GM19463 (cell line): Measurements from ENCODE around the gene TSPAN9.
A peak's percentile ranks its signal among the peaks of the same experiment; 100 is the strongest.

Experiments used
- ATAC-seq: cut with Tn5 transposase; IDR thresholded peaks from one replicate; pipeline ENCODE4 v1.9.1; 2021; ENCODE audit warnings: mild to moderate bottlenecking, moderate library complexity; ENCODE audit not compliant: unreplicated experiment

Gene TSPAN9, protein sequence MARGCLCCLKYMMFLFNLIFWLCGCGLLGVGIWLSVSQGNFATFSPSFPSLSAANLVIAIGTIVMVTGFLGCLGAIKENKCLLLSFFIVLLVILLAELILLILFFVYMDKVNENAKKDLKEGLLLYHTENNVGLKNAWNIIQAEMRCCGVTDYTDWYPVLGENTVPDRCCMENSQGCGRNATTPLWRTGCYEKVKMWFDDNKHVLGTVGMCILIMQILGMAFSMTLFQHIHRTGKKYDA

DNA sequence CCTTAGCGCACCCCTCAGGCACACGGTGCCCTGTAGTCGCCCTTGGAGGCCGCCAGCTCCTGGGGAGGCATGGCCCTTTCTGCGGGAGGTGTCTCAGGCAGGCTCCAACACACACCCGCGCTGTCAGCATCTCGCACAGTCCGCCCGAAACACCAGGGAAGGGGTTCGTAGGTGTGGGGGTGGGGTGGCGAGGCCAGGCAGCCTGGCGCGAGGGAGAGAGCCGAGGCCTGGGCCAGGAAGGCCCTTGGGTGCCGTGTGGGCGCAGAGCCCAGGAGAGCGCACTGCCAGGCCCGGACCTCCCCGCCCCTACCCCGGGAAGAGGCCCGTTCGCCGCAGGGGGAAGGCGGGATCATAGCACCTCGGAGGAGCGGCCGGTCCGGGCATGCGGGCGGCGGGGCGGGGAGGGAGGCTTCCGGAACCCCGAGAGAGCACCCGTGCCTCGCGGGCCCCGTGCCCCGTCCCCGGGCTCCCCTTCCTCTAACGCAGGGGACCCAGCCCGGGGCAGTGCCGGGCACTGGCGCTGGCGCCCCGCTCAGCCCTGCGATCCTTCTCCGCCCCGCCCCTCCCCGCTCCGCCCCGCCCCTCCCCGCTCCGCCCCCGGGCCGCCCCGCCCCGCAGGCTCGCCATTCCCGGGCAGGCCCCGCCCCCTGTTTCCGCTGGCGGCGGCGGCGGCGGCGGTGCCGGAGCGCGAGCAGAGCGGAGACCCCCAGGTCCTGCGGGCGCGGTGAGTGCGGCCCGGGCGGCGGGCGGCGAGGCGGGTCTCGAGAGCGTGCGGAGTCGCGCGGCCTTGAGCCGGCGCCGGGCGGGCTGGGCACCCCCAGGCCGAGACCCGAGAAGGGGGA, at the start of gene TSPAN9:
Gene TSPAN9, plus strand, starts transcription at position 650 of the 842 bp plus-strand sequence. CDS start 123,815 bp downstream, outside the sequence.
- peak; percentile 76 for ATAC-seq

DNA sequence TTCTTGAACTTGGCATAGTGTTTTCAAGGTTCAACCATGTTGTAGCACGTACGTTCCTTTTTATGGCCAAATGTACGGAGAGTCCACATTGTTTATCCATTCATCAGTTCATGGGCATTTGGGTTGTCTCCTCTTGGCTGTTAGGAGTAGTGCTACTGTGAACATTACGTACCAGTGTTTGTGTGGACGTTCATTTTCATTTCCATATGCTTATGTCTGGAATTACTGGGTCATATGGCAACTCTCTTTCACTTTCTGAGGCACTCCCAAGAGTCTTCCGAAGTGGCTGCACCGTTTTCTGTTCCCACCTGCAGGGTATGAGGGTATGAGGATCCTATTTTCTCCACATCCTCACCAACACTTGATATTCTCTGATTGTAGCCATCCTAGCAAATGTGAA, 49.1 kb upstream of the TSPAN9 start:
- ATAC-seq = no peak

- no peak for ATAC-seq
Measured at GRCh38 chr12:3030821-3031429, 46.3 kb upstream of the TSPAN9 start.

DNA sequence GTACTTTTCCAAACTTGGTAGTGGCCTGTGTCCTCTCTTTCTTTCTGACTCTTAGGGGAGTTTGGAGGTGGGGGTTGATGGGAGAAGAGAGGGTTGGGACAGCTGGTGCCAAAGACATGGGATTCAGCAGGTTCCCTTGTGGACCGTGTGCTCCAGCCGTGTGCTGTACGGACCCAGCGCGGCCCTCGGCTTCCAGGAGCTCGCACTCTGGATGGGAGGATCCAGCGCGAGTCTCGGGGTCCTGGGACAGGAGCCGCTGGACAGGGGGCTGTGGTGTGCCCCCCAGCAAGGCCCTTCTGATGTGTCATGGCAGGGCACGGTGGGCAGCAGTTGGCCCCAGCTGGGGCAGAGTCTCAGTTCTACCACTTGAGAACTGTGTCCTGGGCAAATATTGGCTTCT, 45.0 kb upstream of the TSPAN9 start:
- ATAC-seq = no peak

DNA sequence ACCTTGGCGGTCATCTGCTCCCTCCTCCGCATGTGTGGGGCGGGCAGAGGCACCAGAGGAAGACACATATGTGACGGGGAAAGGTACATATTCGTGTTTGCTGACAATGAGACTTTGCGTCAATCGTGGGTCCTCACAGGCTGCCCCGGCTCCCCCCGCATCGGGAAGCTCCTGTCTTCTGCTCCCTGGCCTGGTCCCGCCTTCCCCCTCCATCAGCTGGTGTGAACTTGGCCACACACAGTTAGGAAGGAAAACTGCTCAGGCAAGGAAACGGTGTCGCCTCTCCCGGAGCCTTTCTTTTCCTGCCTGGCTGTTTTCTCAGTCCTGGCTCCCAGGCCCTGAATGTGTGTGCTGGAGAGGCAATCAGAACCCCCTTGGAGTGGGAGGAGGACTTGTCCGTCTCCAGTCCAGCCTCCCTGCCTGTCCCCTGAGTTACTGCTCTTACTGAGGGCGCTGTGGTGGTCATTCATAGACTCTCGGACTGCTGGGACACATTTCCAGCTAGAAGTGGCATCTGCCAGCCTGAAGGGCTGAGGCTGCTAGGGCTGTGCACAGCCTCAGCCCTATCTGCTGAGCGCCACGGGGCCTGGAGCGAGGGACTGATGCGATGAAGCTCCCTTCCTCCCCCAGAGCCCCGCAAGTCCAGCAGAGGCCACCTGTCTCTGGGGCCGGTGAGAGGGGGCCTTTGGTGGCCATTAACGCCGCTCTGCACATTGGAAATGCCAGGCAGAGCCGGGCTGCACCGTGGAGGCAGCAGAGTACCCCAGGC, 44.2 kb upstream of the TSPAN9 start:
- no peak for ATAC-seq

DNA sequence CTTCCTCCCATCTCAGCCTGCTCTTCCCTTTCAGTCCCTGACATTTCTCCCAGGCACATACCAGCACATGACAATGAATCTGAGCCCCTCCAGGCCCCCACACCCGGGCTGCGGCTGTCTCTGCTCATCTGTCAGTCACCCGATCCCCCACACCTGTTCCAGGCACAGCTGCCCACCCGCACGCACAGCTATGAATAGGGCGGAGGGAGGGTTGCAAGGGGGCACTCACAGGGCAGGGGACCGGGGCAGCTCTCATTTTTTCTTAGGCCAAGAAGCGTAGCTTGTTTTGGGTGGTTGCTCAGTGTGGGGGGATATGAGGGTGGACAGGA, 43.7 kb upstream of the TSPAN9 start:
- ATAC-seq = no peak

DNA sequence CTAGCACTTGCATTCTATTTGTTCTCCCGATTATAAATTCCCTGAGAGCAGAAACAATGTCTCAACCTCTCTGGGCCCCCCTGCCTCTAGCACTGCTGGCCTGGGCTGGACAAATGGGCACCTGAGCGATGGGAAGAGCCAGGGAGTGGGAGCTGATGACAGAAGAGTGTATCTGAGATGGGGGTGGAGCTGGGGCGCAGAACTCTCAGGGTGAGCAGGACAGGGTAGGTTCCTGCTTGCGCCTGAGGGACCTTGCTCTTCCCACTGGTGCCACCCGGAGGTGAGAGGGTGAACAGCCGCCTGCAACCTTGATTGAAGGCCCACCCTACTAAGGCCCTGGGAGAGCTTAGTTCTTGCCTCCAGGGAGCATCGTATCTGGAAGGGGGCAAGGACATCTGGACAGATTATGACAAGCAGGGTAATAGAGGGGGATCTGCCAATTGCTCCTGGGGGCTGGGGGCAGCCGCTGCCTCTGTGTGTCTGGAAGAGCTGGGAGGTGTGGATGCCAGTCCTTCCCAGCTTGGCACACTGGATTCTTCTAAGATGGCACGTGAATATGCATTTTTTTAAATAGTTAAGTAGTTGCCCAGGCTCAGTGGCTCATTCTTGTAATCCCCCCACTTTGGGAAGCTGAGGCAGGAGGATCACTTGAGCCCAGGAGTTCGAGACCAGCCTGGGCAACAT, 43.0 kb upstream of the TSPAN9 start:
- ATAC-seq = peak; percentile 51

DNA sequence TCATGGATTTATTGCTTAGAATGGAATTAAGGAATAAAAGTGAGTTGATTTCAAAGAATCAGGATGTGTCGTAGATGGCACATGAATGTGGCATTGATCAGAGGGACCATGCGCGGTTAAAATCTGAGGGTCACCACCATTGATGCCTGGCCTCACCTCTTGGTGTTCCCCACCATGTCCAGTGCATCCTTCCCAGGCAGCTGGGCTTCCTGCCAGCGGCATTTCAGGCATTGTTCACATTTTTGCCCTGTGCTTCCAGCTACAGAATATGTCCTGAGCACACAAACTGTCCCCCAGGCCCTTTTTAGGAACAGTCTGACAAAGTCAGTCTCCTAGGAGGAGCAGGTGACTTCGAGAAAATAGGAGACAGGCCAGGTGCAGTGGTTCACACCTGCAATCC, 42.0 kb upstream of the TSPAN9 start:
- ATAC-seq = no peak

GRCh38 chr12:3035815-3036702, 41.1 kb upstream of the TSPAN9 start:
- no peak for ATAC-seq

DNA sequence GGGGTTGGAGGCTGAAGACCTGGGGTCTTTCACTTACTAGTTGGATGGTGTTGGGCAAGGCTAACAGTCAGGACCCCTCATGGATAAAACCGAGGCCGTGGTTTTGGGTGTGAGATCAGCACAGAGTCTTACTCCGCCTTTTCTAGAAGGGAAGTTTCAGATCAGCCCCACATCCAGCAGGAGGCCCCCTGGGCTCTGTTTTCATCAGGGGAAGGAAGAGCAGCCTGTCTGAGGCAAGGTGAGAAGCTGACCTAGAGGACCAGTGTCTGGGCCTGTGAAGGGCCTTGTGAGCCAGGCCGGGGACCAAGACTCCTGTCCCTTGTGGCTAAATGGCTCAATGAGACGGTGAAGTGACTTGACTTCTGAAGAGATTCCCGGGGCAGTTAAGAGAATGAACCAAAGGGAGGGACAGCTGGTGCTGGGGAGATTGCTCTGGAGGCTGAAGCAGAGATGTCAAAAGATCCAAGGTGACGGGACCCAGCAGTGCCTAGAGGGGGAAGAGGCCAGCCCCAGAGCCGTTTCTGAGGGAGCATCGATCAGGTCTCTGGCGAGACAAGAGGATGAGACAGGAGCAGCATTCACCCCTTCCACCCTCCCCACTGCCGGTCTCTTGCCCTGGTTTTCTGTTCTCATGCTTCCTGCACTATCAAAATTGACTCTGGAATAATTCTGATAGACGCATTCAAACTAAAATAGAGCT, 40.1 kb upstream of the TSPAN9 start:
- ATAC-seq = no peak

GRCh38 chr12:3038166-3038565, 39.0 kb upstream of the TSPAN9 start:
- no peak for ATAC-seq

- ATAC-seq = no peak
Measured at GRCh38 chr12:3038926-3039510, 38.2 kb upstream of the TSPAN9 start.

- no peak for ATAC-seq
Measured at GRCh38 chr12:3040026-3040656, 37.0 kb upstream of the TSPAN9 start.

DNA sequence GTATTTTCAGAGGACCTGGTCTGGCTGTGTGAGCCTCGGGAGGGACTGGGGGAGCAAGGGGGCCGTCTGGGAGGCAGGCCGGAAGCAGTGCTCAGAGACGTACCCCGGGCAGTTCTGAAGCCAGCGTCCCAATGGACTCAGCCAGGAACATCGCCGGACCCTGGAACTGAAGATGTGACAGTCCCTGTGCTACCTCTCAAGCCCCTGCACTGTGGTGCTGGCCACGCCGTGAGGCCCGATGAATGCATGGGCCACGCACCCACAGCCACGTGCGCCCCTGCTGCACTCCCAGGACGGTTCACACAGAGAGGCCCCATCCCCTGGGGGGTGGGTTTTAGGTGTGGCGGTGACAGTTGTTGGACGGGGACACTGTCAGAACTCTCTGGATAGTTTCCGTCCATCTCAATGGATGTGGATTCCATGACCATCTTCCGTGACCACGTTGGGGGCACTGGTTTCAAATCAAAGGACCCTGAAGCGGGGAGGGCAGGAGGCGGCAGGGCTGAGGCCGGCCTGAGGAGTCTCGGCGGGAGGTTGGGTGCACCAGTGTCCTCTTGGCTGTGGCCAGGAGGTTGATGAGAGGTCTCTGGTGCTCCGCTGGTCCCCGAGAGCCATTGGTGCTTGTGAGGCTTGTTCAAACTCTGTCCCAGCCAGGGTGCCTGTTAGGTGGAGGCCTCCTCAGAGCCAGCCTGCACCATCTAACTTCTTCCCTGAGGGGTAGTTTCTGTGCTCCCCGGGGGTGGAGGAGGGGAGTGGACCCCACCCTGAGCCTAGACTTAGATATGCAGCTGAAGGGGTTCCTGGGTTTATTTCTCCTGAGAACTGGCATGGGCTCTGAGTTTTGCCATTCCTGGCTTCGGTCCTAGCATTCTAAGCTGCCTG, 36.3 kb upstream of the TSPAN9 start:
- ATAC-seq = no peak

DNA sequence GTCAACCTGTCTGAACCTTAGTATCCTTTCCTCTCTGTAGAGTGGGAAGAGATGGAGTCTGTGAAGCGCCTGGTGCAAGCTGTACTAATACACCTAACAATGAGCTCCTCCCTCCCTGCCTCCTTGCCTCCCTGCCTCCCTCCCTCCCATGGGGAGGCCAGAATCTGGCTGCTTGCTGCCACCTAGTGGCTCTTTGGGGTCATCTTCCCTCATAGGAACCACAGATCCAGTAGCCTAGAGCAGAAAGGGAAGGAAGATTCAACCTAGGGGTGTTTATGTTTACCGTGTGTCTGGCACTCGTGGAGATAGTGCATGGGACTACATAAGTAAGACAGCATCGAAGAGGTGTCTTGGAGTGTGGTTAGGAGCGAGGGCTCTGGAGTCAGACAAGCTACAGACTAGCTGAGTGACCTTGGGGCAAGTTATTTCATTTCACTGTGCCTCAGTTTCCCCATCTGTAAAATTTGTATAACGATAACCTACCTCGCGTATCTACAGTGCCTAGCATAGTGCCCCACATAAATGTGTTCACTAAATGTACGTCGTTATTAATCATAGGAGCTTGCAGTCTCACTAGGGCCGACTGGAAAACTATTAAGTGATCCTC, 35.5 kb upstream of the TSPAN9 start:
- no peak for ATAC-seq

DNA sequence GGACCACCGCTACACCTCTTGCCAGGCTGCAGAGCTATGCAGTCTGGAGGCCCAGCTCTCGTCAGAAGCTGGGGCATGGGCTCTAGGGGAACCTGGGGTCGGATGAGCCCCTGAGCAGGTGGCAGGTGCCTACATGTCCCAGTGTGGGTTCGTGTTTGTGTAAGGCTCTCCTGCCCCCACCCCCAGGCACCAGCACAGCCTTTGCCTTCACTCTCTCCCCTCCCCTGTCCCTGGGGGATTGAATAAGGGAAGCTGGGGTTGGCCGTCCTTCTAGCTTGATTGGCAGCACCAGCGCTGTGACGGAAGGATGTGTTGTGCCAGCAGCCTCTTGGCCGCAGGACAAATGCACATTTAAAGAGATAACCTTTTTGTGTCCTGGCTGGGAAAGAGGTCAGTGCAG, 34.8 kb upstream of the TSPAN9 start:
- no peak for ATAC-seq

DNA sequence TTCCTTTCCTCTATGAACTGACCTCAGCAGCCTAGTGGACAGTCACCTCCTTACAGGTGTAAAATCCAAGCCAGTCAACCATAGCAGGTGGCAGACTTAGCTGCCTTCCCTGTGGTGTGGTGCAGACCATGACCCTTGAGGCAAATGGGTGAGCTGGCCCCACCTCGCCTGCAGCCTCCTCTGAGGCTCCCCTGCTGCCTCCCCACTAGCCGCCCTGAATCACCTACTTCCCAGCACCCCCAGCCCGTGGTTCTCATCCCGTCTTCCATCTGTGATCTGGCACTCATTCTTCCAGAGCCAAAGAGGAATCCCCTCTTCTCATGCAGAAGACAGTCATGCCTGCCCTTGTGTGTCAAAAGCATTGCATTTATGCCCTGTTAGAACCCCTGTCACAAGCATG, 34.4 kb upstream of the TSPAN9 start:
- ATAC-seq = no peak
